Liver (tissue), 9 donors: Measurements from ENCODE around the gene SP1. TPM values are rescaled to one million over a fixed set of nuclear protein-coding genes. Genes with fewer than 3 reads are reported as not detected.
A peak's percentile ranks its signal among the peaks of the same experiment; 100 is the strongest.

Experiments
- DNase-seq: peaks from one replicate; pipeline ENCODE4 v3.0.0-alpha.2; 2017; ENCODE audit warnings: low spot score
- H3K27ac ChIP-seq, 2 donors: one replicate each; pipeline ENCODE4 v1.7.0; 2013; ENCODE audit warnings: inconsistent platforms in 2 of 2, low read length in 2 of 2, control low read depth in 1 of 2, low read depth in 1 of 2, mild to moderate bottlenecking in 1 of 2
- H3K27me3 ChIP-seq, 4 donors: one replicate each; pipeline versions ENCODE4 v1.6.1 to v1.7.0; 2013; ENCODE audit warnings: low read length in 3 of 4, inconsistent platforms in 1 of 4, mild to moderate bottlenecking in 1 of 4, moderate library complexity in 1 of 4; ENCODE audit not compliant: control insufficient read depth in 4 of 4, insufficient read depth in 4 of 4
- H3K36me3 ChIP-seq, 4 donors: one replicate each; pipeline versions ENCODE4 v1.6.1 to v1.7.0; 2013; ENCODE audit warnings: low read length in 3 of 4, mild to moderate bottlenecking in 3 of 4, low read depth in 1 of 4, moderate library complexity in 1 of 4; ENCODE audit not compliant: control insufficient read depth in 4 of 4, insufficient read depth in 3 of 4
- H3K4me1 ChIP-seq, 4 donors: one replicate each; pipeline versions ENCODE4 v1.6.1 to v1.7.0; 2013; ENCODE audit warnings: low read length in 3 of 4, mild to moderate bottlenecking in 3 of 4, moderate library complexity in 1 of 4; ENCODE audit not compliant: control insufficient read depth in 4 of 4, insufficient read depth in 4 of 4
- H3K4me3 ChIP-seq, 3 donors: one replicate each; pipeline versions ENCODE4 v1.6.1 to v1.7.0; 2013; ENCODE audit warnings: low read length in 3 of 3, control low read depth in 1 of 3, low read depth in 1 of 3, mild to moderate bottlenecking in 1 of 3
- H3K9ac ChIP-seq, 2 donors: one replicate each; pipeline ENCODE4 v1.7.0; 2013; ENCODE audit warnings: low read length in 2 of 2, mild to moderate bottlenecking in 2 of 2, moderate library complexity in 2 of 2, control low read depth in 1 of 2, low read depth in 1 of 2
- H3K9me3 ChIP-seq, 4 donors: one replicate each; pipeline versions ENCODE4 v1.6.1 to v1.7.0; 2013; ENCODE audit warnings: low read length in 3 of 4; ENCODE audit not compliant: control insufficient read depth in 4 of 4
- ATF3 ChIP-seq: IDR thresholded peaks from 2 replicates; pipeline ENCODE4 v1.6.1; 2016; ENCODE audit warnings: antibody characterized with exemption
- CTCF ChIP-seq: fragments of 150-350 bp; IDR thresholded peaks from 2 replicates; pipeline ENCODE4 v1.5.1; 2017; ENCODE audit warnings: improper control_type of control experiment, low read depth, low read length; ENCODE audit not compliant: missing input control
- EGR1 ChIP-seq, 2 donors: IDR thresholded peaks; 2 replicates each; pipeline ENCODE4 v1.6.1; 2016 to 2018; ENCODE audit warnings: antibody characterized with exemption in 2 of 2, low read depth in 2 of 2
- FOXA1 ChIP-seq: IDR thresholded peaks from 2 replicates; pipeline ENCODE4 v1.6.1; 2016; ENCODE audit warnings: antibody characterized with exemption
- FOXA2 ChIP-seq: IDR thresholded peaks from 2 replicates; pipeline ENCODE4 v1.6.1; 2016; ENCODE audit warnings: antibody characterized with exemption
- GABPA ChIP-seq, 2 donors: IDR thresholded peaks in 1 of 2; conservative IDR thresholded peaks in 1 of 2; 2 replicates each; pipeline ENCODE4 v1.6.1; 2016; ENCODE audit warnings: antibody characterized with exemption in 2 of 2, mild to moderate bottlenecking in 1 of 2, moderate library complexity in 1 of 2
- HNF4A ChIP-seq, 2 donors: conservative IDR thresholded peaks; 2 replicates each; pipeline ENCODE4 v1.6.1; 2016; ENCODE audit warnings: antibody characterized with exemption in 2 of 2, mild to moderate bottlenecking in 2 of 2
- HNF4G ChIP-seq: IDR thresholded peaks from 2 replicates; pipeline ENCODE4 v1.6.1; 2016; ENCODE audit warnings: antibody characterized with exemption
- JUND ChIP-seq, 2 donors: IDR thresholded peaks; 2 replicates each; pipeline ENCODE4 v1.6.1; 2016; ENCODE audit warnings: antibody characterized with exemption in 2 of 2
- MAX ChIP-seq: IDR thresholded peaks from 2 replicates; pipeline ENCODE4 v1.6.1; 2016; ENCODE audit warnings: antibody characterized with exemption
- NR2F2 ChIP-seq: IDR thresholded peaks from 2 replicates; pipeline ENCODE4 v1.6.1; 2016; ENCODE audit warnings: antibody characterized with exemption
- RAD21 ChIP-seq, 2 donors: IDR thresholded peaks; 2 replicates each; pipeline ENCODE4 v1.6.1; 2016; ENCODE audit warnings: antibody characterized with exemption in 2 of 2, mild to moderate bottlenecking in 2 of 2
- REST ChIP-seq: IDR thresholded peaks from 2 replicates; pipeline ENCODE4 v1.6.1; 2016; ENCODE audit warnings: antibody characterized with exemption, mild to moderate bottlenecking
- RXRA ChIP-seq, 2 donors: IDR thresholded peaks; 2 replicates each; pipeline ENCODE4 v1.6.1; 2017 to 2018; ENCODE audit warnings: antibody characterized with exemption in 2 of 2, mild to moderate bottlenecking in 1 of 2
- SP1 ChIP-seq: IDR thresholded peaks from 2 replicates; pipeline ENCODE4 v1.6.1; 2018; ENCODE audit warnings: antibody characterized with exemption, mild to moderate bottlenecking
- TAF1 ChIP-seq: conservative IDR thresholded peaks from 2 replicates; pipeline ENCODE4 v1.6.1; 2016; ENCODE audit warnings: antibody characterized with exemption, mild to moderate bottlenecking
- YY1 ChIP-seq: IDR thresholded peaks from 2 replicates; pipeline ENCODE4 v1.6.1; 2016; ENCODE audit warnings: antibody characterized with exemption, mild to moderate bottlenecking
- ZBTB33 ChIP-seq: IDR thresholded peaks from 2 replicates; pipeline ENCODE4 v1.6.1; 2016; ENCODE audit warnings: antibody characterized with exemption
- WGBS: extraction: QIAGEN DNeasy Blood & Tissue Kit; methylation state at CpG from one replicate; pipeline ENCODE4 v1.1.7; 2013; 5-methylcytosine and 5-hydroxymethylcytosine counted together
- polyA plus RNA-seq, 2 donors: library from polyadenylated mRNA; stranded (reverse) in 1 of 2; unstranded in 1 of 2; fragments of 200-250 nt in 1 of 2; fragments of >200 nt in 1 of 2; fragmentation: Nextera tagmentation in 1 of 2; extraction: Ambion mirVana in 1 of 2; gene quantifications; one replicate each; pipeline versions ENCODE4 v1.2.1 to v1.2.3, GENCODE V29; 2013 to 2015
- total RNA-seq, 2 donors: library from RNA; depleted of rRNA; stranded (reverse); fragments of >200 nt; gene quantifications; one replicate each; pipeline ENCODE4 v1.2.3, GENCODE V29; 2014
- donor health status: healthy.
- donor health status: healthy.
- donor health status: healthy.
- donor health status: healthy.
- donor health status: healthy.

The SP1 gene
- total and polyA plus RNA-seq, 4 donors: 3.8 to 36.5 (median 18.2) TPM

GRCh38 chr12:53452159-53453077 lies 72.4 kb downstream of the SP1 start:
- Histone ChIP-seq H3K4me1 (peaks cover 0 to 21% (median 18%) of the 10 kb centered on the region in 4 donors), H3K9ac (peak overlapping the region; percentile 71 to 92), H3K36me3 (peaks cover 12 to 37% (median 32%) of the 10 kb centered on the region in 4 donors), H3K27ac (peak overlapping the region; percentile 97 to 98), H3K4me3 (peak overlapping the region; percentile 82 to 86 (median 85)), H3K9me3 (no peaks in the 10 kb centered on the region), H3K27me3 (no peaks in the 10 kb centered on the region)
- peak; percentile 86 for DNase-seq
- TF ChIP-seq GABPA (IDR thresholded peaks at IDR 0.05 in 1 of 2, conservative IDR thresholded peaks at IDR 0.05 in 1 of 2) (no peak), MAX (no peak), REST (no peak), FOXA1 (no peak), JUND (IDR thresholded peaks at IDR 0.05) (no peak), RXRA (IDR thresholded peaks at IDR 0.05) (no peak), EGR1 (IDR thresholded peaks at IDR 0.05; ENCODE audit: low read depth in 2 of 2) (no peak), HNF4G (no peak), FOXA2 (no peak), TAF1 (no peak), SP1 (no peak), ZBTB33 (no peak), YY1 (no peak), RAD21 (IDR thresholded peaks at IDR 0.05) (no peak), NR2F2 (no peak), HNF4A (conservative IDR thresholded peaks at IDR 0.05) (no peak), ATF3 (no peak), CTCF (no peak)
- 2% methylated on average over 80 of the region's 82 CpGs for WGBS
